HepG2 (cell line): Measurements from ENCODE around the gene GPR37L1. TPM values are rescaled to one million over a fixed set of nuclear protein-coding genes. Genes with fewer than 3 reads are reported as not detected.

ENCODE experiments used
- FOSL2 ChIP-seq: sonication (generic); formaldehyde crosslinking; IDR thresholded peaks from 2 replicates; pipeline ENCODE4 v1.4.0; 2020; ENCODE audit warnings: missing genetic modification reagents
- RARG ChIP-seq: sonication (generic); formaldehyde crosslinking; IDR thresholded peaks from 2 replicates; pipeline ENCODE4 v1.4.0; 2020; ENCODE audit warnings: low read depth, mild to moderate bottlenecking, missing genetic modification reagents
- TIGD3 ChIP-seq: sonication (generic); formaldehyde crosslinking; IDR thresholded peaks from 2 replicates; pipeline ENCODE4 v1.5.1; 2020; ENCODE audit warnings: mild to moderate bottlenecking, missing genetic modification reagents, borderline replicate concordance
- ZBTB10 ChIP-seq: sonication (generic); formaldehyde crosslinking; IDR thresholded peaks from 2 replicates; pipeline ENCODE4 v1.4.0; 2020; ENCODE audit warnings: missing genetic modification reagents, borderline replicate concordance
- ZNF234 ChIP-seq: sonication (generic); formaldehyde crosslinking; conservative IDR thresholded peaks from 2 replicates; pipeline ENCODE4 v1.5.1; 2020; ENCODE audit warnings: mild to moderate bottlenecking, missing genetic modification reagents
- ZNF263 ChIP-seq: sonication (generic); formaldehyde crosslinking; IDR thresholded peaks from 2 replicates; pipeline ENCODE4 v1.4.0; 2020; ENCODE audit warnings: missing genetic modification reagents
- ZNF407 ChIP-seq: sonication (generic); formaldehyde crosslinking; IDR thresholded peaks from one replicate; pipeline ENCODE4 v1.5.1; 2020; ENCODE audit warnings: mild to moderate bottlenecking, missing genetic modification reagents; ENCODE audit errors: not compliant biosample characterization
- ZNF543 ChIP-seq: sonication (generic); formaldehyde crosslinking; IDR thresholded peaks from 2 replicates; pipeline ENCODE4 v1.4.0; 2020; ENCODE audit warnings: mild to moderate bottlenecking, missing genetic modification reagents
- ZNF788 ChIP-seq: sonication (generic); formaldehyde crosslinking; IDR thresholded peaks from 2 replicates; pipeline ENCODE4 v1.5.0; 2020; ENCODE audit warnings: mild to moderate bottlenecking, missing genetic modification reagents, borderline replicate concordance
- ZNF792 ChIP-seq: IDR thresholded peaks from 2 replicates; pipeline ENCODE4 v1.6.1; 2016
- ZNF800 ChIP-seq: sonication (generic); formaldehyde crosslinking; IDR thresholded peaks from 2 replicates; pipeline ENCODE4 v1.4.0; 2020; ENCODE audit warnings: missing genetic modification reagents
- ZSCAN12 ChIP-seq: sonication (generic); formaldehyde crosslinking; IDR thresholded peaks from 2 replicates; pipeline ENCODE4 v1.9.0; 2021; ENCODE audit warnings: mild to moderate bottlenecking, missing genetic modification reagents
- polyA plus RNA-seq, 8 experiments: library from polyadenylated mRNA; depleted of rRNA in 3 of 8; stranded (reverse) in 7 of 8; unstranded in 1 of 8; fragments of >200 nt; fragmentation: Illumina TruSeq in 4 of 8; extraction: Trizol in 4 of 8; gene quantifications; 2 replicates each; pipeline versions ENCODE4 v1.2.1 to v1.2.3, GENCODE V29; 2011 to 2016; ENCODE audit warnings: low read depth in 4 of 8, missing spikeins in 1 of 8, mixed read lengths in 1 of 8; ENCODE audit not compliant: insufficient read depth in 1 of 8
- total RNA-seq, 5 experiments: library from RNA; depleted of rRNA; stranded (reverse); fragments of >200 nt; fragmentation: Illumina TruSeq; extraction: Trizol; gene quantifications; 2 replicates each; pipeline ENCODE4 v1.2.3, GENCODE V29; 2016; ENCODE audit warnings: low read depth in 1 of 5

The GPR37L1 gene
- total and polyA plus RNA-seq, 2 of the 13 experiments (the other 11 are each of a cell fraction or from before 2014, with no cell fraction given): 0.13 TPM; not detected in 1

GRCh38 chr1:202084791-202085681, 37.7 kb upstream of the GPR37L1 start (continued):
- TF ChIP-seq ZNF788 (CRISPR knock-in tag) (peak; percentile 57; the same call in 1 of the 2 replicates), TIGD3 (CRISPR knock-in tag) (no peak), ZNF263 (CRISPR knock-in tag) (no peak), RARG (CRISPR knock-in tag) (0 out of 2 replicates have a peak, but pooled peaks have one; percentile 23), ZNF543 (peak; percentile 59; the same call in 1 of the 2 replicates), ZNF792 (CRISPR knock-in tag) (no peak; the same call in 1 of the 2 replicates), ZSCAN12 (CRISPR knock-in tag) (no peak), ZBTB10 (peak; percentile 71; the same call in 1 of the 2 replicates), ZNF407 (CRISPR knock-in tag) (no peak), ZNF800 (CRISPR knock-in tag) (no peak), FOSL2 (CRISPR knock-in tag) (peak; percentile 65), ZNF234 (CRISPR knock-in tag) (0 out of 2 replicates have a peak, but pooled peaks have one; percentile 52)
